Amygdala (tissue), 56 donors: Measurements from ENCODE around the gene TRAF3IP1.
"Not testable (repeated sequence)": the region's sequence is repeated elsewhere in the genome, so short reads cannot be mapped to it uniquely, and the experiment has no call there.

Experiments
- DNase-seq, 56 donors: peaks; one replicate each; lab custom pipeline; 2025; lab: John Stamatoyannopoulos, UW

Gene TRAF3IP1

DNA sequence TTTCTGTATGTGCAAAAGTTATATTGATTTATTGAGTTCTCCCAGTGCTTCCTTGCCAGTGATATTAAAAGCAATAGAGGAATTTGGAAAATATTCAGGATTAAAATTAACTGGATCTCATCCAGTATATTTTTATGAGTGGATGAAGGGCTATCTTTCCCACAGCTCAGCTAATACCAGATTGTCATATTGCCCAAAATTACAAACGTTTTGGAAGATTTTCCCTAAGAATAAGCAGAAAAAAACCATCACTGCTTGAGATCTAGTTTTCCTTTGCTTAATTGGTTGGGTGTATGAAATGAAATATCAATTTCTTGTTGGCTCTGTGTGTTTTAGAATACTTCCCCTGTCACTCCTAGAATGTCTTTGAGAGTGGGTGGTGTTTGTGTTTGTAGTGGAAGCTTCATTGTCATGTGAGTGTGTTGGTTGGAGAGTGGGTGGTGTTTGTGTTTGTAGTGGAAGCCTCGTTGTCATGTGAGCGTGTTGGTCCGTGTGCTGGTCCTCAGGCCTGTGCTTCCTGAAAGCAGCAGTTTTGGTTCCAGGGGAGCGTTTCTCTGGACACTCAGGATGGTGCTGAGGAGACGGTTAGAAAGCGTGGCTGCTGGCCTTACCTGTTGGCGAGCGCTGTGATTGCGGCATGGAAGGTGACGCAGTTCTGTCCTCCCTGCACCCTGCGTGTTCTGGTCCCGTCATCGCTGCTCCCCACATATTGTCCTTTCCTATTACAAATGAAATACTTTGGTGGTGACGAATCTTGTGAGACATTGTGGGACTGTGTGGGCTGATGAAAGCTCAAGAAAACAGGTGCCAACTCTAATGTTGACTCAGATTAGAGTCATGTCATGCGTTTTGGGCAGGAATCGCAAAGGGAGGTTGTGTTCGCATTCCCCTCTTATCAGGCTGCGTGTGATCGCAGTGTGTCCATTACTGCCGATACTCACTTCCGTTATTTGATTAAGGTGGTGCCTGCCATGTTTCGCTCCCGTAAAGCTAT lies 118.8 kb downstream of the TRAF3IP1 start:
- DNase-seq: peak in 5 of 56 donors; percentile 13 to 70 (median 32)

DNA sequence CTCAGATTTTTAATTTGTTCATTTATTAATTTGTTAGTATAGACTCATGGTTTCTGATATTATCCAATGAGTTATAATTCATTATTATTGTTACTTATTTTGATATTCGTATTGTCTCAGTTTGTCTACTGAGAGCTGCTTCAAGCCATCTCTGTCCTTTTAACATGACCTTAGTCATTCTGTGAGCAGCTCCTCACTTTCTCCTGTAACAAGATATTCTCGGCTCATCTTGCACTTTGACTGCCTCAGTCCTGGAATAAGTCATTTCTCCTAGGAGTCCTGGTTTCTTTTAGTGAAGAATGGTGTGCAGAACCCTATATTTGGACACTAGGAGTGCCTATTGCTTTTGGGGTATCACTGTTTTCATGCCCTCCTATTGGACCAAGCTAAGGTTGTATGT lies 119.6 kb downstream of the TRAF3IP1 start:
- no peak for DNase-seq

DNA sequence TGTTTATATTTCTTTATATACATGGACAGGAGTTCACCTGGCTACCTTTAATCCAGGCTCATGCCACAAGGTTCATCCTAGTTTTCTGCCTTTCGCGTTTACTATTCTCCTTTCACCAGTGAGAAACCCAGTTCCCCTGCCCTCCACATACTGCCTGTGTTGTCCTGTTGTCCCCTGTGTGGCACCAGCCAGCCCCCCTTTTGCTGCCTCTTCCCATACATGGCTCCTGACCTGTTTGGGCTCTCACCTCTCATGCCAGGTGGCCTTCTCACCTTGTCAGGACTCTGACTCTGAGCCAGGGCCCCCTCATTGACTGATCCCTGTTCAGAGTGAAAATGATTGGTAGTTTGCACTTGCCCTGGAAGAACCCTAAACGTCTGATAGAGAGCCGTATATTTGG lies 120.0 kb downstream of the TRAF3IP1 start:
- DNase-seq: no peak

DNA sequence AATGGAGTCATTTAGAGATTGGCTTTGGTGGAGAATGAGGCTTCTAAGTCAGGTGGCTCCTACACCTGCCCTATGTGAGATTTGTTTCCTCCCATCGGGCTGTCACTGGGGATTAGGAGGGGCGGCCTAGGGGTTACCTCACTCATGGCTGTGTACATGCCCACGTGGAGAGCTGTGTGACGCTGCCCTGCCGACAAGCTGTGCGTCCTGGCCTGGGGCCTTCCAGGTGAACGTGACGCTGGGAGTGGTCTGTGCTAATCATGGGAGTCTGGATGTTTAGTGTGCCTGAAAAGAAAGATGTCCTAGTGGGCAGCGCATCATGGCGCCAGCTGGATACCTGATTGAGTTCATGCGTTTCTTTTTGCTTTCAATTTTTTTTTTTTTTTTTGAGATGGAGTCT lies 120.4 kb downstream of the TRAF3IP1 start:
- no peak for DNase-seq

DNA sequence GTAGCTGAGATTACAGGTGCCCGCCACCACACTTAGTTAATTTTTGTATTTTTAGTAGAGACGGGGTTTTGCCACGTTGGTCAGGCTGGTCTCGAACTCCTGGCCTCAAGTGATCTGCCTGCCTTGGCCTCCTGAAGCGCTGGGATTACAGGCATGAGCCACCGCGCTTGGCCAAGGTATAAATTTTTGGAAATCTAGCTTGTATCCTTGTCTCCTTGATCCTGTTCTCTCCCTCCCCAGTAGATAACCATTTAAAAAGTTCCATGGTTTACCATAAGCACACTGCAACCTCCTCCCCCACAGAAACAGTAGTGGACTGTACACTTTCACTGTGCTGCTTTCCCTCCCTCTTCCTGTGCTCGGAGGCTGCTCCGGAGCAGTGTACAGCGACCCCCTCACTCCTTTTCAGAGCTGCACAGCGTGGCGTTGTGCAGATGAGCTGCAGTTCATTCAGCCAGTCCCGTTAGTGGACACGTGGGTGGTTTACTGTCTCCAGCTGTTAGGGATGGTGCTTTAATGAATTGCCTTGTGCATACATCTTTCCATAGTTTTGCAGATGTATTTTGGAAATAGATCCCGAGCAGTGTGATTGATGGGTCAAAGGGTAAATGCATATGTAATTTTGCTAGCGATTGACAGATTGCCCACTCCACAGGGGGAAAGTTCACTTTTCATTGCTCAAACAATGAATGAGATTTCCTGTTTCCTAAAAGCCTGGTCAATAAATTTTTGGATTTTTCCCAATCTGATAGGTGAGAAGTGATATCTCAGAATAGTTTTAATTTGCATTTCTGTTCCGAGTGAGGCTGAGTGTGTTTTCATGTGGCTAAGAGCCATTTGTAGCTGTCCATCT lies 121.2 kb downstream of the TRAF3IP1 start:
- DNase-seq: no peak

DNA sequence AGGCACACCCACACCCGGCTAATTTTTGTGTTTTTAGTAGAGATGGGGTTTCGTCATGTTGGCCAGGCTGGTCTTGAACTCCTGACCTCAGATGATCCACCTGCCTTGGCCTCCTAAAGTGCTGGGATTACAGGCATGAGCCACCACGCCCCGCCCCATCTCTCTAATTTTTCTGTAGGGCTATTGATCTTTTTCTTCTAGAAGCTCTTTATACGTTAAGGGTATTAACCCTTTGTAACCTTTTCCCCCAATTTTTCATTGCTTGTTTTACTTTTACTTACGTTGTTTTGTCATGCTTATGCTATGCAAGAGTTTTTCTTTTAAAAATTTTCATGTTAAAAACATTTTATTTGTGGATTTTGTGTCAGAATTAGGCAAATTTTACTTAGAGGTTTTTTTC lies 121.9 kb downstream of the TRAF3IP1 start:
- not testable (repeated sequence) for DNase-seq

DNA sequence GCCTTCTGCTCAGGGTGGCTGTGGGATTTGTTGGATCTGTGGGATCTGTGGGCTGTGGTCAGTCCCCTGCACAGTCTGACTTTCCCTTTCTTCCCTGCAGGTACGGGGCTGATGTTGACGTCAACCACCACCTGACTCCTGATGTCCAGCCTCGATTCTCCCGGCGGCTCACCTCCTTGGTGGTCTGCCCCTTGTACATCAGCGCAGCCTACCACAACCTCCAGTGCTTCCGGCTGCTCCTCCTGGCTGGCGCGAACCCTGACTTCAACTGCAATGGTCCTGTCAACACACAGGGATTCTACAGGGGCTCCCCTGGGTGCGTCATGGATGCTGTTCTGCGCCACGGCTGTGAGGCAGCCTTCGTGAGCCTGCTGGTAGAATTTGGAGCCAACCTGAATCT lies 123.9 kb downstream of the TRAF3IP1 start:
- DNase-seq: no peak

DNA sequence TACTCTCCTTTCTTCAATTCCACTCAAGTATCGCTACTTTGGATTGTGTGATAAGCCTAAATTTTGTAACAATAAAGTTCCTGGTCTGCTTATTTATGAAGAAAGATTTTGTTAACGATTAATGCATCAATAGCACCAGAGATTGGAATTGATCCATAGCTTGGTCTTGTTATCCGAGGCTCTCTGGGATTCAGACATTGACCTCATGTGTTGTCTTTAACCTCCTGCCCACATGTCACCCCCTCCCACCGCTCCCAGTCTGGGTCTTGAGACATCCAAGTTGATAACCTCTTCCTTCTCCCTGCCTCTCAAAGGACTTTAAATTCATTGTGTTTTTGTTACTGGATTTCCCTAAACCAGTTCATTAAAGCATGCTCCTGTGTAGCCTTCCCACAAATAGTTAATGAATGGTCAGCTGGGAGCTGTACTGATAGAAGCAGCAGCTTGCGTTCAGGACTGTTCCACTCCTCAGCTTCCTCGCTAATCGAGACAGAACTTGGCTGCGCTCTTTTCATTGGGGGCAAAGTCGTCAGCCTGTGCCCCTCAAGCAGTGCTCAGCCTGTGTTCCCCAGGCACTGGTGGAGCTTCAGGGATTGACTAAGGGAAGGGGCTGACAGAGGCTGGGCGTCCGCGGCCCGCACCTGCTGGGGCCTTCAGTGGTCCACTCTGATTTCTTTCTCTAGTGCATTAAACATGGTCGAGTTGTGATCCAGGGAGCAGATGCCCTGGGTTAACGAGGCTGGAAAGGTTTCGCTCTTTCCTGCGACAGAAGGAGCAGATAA lies 125.3 kb downstream of the TRAF3IP1 start:
- no peak for DNase-seq

DNA sequence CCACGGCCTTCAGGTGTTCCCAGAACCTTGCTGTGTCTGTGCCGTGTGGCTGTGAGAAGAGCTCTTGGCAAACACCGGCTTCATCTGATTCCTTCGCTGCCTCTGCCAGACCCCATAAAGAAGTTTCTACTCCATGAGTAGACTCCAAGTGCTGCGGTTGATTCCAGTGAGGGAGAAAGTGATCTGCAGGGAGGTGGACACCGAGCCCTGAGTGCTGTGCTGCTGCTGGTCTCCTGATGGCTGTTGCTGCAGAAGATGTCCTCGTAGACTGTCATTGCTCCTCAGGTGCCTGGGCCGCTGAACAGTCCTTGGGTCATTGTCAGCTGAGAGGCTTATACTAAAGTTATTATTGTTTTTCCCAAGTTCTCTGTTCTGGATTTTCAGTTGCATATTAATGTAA lies 126.1 kb downstream of the TRAF3IP1 start:
- no peak for DNase-seq

DNA sequence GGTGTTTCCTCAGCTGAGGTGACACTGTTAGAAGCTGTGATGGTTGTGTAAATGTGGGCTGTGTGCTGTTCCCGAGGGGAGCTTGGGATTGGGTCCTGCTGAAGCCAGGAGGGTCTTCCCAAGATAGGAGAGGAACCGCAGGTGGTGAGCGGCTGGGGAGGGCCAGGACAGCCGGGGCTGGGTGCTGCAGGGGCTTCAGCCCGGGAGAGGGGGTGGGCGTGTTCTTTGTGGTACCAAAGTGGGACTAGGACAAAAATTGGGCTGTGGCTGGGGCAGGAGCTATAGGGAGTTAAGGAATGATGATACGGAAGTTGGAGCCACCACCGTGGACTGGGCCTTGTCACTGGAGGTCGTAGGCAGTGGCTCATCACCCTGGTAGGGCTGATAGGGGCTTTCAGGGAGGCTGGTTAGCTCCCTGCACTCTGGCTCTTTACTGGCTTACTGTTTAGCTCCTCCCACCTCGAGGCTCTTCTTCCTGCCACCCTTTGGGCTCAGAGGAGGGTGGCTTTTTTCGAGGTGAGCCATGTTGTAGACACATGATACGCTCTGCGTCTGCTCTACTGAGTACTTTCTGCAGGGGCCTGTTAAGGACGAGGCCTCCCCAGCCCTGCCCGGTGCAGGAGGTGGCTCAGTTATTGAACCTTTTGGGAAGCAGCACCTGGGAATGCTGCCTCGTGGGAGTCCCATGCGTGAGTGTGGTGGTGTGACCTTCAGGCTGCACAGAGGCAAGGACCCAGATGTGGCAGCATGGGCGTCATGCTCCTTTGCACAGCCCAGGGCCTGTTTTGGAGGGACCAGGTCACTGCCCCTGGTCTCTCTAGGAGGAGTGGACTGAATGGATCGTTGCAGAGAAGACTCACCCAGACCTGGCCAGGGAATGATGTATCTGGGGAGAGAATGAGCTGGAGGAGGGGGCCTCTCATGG lies 128.0 kb downstream of the TRAF3IP1 start:
- no peak for DNase-seq

DNA sequence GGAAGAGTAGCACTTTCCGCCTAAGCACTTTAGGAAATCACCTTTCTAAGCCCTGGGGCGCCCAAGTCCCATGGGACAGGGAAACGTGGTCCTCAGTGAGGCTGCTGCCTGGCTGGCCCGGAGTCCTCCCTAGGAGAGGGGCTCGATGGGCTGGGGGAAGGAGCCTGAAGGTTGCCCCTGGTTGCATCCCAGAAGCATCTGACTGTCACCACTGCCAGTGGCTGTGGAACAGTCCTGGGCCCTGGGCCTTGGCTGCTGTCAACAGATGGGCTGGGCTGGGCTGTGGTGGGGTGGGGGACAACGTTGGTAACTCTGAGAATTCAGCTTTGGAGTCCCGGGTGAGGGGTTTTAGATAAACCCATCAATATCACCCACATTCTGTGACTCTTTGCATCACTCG lies 128.9 kb downstream of the TRAF3IP1 start:
- no peak for DNase-seq

DNA sequence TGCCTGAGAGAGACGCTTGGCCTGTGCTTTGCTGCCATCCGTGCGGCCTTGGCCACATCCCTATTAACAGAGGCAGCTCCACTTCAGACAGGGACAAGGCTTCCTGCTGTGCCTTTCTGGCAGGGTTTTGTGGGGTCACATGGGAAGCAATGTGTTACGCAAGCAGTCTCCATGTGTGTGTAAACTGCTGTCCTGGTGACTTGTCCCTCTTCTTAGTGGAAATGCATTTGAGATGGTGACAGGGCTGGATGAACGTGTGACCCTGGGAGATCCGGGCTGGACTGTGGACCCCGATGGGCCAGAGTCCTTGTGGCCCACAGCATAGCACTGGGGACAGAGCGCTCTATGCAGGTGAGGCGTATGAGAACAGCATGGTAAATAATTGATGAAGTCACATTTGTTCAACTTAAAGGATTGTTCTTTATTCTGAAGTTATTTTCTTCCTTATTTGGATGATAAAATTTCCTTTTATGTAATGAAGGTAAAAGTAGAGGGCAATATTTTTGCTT lies 129.6 kb downstream of the TRAF3IP1 start:
- peak in 1 of 56 donors; percentile 18 for DNase-seq

DNA sequence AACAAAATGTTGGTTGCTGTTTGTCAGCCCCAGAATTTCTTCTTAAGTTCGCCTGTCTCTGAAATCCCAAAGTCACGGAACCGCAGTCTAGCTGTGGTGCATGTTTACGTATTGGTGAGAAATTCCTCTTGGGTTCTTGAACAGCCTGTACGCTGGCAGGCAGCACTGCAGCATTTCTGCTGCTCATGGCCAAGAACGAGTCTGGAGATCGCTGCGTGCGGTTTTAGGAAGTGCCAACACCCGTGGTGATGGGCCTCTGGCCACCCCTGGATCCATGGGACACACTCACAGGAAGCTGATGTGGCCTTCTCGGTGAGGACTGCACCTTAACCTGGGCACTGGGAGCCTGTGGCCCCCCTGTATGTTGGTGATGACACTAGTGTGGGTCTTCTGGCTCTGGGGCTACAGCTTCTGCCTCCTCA lies 130.1 kb downstream of the TRAF3IP1 start:
- no peak for DNase-seq
